NK-92 (cell line): ENCODE results near the gene GJB4.
"Not testable (repeated sequence)": the region's sequence is repeated elsewhere in the genome, so short reads cannot be mapped to it uniquely, and the experiment has no call there.

Experiments
- DNase-seq: peaks from one replicate; lab custom pipeline; 2025; ENCODE audit not compliant: unreplicated experiment; lab: John Stamatoyannopoulos, UW

GJB4 gene

DNA sequence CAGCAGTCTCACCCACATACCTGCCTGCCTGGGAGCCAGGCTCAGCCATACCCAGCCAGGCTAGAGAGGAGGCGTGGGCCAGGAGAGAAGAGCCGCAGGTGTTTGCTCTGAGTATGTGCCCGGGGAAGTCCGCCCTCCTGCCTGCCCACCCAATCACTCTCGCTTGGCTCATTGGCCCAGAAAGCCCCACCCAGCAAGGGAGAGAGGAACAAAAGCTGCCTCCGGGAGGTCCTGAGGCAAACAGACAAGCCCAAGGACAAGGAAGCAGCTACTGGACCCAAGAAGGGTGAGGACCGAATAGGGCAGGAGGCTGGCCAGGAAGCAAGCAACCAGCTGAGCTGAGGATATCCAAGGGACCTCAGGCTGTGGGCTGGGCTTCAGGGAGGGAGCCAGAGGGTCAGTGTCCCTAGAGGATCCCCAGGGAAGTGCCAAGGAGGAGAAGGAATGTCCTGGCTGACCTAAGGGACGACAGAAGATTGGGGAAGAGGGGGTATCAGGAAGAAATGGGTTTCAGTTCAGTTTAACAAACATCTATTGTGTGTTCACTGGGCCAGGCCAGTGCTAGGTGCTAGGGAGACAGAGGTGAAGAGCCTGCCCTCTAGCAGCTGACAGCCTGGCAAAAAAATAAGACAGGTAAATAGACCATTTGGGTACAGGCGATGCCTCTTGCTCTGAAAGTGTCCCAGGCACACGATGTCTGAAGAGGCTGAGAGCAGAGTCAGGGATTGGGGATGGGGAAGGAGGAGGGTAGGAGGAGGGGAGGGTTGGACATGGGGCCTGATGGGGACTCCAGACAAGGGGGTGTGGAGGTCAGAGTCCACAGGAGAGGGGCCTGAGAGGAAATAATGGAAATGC lies at the start of gene GJB4:
Gene GJB4, plus strand, starts transcription at position 238 of the 855 bp plus-strand sequence. CDS start 1,515 bp downstream, outside the sequence.
- no peak for DNase-seq

GRCh38 chr1:34710812-34711211 lies 48.7 kb upstream of the GJB4 start:
- no peak for DNase-seq

- DNase-seq = no peak
These were observed 48.1 kb upstream of the GJB4 start for GRCh38 chr1:34711485-34711884.

DNA sequence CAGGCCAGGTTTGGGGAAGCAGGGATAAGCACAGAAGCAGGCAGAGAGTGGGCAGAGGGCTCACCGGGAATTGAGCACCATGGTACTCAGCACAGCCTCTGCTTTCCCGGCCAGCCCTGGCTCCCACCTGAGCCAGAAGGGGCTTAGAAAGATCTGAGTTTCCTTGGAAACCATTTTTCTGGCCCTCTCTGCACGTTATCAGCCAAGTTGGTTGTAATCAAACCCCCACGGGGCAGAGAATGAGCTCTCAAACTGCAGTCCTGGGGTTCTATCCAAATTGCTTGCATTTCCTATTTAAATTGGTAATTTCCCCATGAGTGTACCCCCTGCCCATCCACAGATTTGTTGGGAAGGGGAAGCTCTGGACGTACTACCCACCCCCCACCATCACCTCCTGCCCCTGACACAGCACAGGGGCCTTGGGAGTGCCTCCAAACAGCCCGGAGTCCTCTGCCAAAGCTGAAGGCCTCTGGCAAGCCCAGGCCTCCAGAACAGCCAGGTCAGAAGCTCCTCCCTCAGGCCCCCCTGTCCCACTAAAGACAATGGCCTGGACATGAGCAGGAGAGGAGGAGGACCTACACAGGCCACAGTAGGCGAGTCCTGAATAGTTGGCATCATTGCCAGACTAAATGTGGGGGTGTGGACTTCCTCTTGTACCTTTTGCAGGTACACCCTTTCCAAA lies 47.4 kb upstream of the GJB4 start:
- DNase-seq = no peak

- DNase-seq = no peak
These were observed 46.1 kb upstream of the GJB4 start for GRCh38 chr1:34713443-34713842.

DNA sequence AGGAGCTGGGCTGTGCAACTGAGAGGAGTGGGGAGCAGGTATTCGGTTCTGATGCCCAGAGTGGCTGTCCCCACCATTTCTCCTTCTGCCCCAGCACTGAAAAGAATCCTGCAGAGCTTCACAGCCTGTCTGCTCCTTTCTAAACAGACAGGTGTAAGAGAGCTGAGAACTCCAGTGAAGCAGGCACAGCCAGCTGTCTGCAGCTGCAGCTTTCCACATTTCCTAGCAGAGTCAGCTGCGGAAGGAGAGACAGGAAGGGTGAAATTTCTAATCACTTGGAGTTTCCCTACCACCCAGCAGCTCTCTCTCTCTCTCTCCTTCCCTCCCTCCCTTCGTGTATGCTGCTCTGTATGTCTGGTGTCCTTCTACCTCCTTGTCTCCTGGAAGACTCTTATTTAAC lies 45.2 kb upstream of the GJB4 start:
- no peak for DNase-seq

- no peak for DNase-seq
These were observed 44.4 kb upstream of the GJB4 start for GRCh38 chr1:34715139-34715538.

DNA sequence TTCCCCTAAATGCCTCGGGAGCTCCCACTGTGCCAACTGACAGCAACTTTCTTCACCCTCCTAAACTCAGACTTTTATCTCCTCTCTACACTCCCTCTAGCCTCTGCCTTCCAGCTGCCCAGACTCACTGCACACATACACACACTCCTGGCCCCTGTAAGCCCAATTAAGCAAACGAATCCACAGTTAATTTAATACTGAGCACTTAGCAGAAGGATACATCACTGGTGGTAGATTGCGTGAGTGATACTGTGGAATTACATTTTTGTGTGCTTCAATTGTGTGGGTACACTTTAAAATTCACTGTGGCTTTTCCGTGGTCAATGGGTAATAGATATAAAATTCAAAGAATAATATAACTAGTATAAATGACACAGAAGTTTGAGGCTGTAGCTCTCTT lies 38.3 kb upstream of the GJB4 start:
- no peak for DNase-seq

DNA sequence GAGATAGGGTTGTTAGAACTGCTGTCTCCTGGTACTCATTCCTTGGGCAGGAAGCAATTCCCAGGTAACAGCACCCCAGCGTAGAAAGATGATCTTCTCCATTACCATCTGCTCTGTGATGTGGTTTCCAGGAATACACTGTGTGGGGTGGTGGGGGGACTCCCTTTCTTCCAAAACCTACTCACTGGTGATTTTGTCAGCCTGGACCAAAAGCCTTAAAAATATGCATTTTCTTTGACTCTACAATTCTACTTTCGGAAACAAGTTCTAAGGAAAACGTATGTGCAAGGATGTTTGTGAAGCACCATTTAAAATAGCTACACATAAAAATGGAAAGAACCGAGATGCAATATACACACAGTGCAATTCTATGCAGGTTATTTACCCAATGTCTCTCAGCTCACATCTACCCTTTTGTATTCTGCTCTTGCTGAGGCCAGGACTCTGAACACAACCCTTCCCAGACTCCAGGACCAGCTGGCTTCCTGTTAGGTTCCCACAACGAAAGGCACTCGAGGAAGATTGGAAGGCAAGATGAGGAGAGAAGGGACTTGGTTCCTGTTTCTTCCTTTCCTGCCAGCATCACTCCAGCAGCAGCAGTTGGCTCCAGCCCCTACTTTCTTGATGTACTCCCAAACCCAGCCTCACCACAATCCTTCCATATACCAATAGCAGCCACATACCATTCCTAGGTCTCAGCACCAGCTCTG lies 37.7 kb upstream of the GJB4 start:
- no peak for DNase-seq

GRCh38 chr1:34726861-34727260 lies 32.7 kb upstream of the GJB4 start:
- DNase-seq = no peak

- DNase-seq = no peak
These were observed 29.1 kb upstream of the GJB4 start for GRCh38 chr1:34730485-34730884.

DNA sequence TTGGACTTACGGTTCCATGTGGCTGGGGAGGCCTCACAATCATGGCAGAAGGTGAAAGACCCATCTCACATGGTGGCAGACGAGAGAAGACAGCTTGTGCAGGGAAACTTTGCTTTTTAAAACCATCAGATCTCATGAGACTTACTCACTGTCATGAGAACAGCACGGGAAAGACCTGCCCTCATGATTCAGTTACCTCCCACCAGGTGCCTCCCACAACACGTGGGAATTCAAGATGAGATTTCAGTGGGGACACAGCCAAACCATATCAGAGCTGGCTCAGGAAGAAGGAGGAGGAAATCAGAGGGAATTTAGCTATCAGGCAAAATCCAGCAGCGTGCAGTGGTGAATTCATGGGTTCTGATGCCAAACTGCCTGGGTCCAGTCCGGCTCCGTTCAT lies 26.7 kb upstream of the GJB4 start:
- DNase-seq = not testable (repeated sequence)

- DNase-seq = no peak
These were observed 22.8 kb upstream of the GJB4 start for GRCh38 chr1:34736692-34737091.

GRCh38 chr1:34737236-34737635 lies 22.3 kb upstream of the GJB4 start:
- DNase-seq = not testable (repeated sequence)

- no peak for DNase-seq
These were observed 19.9 kb upstream of the GJB4 start for GRCh38 chr1:34739613-34740012.

GRCh38 chr1:34740161-34740868 lies 19.2 kb upstream of the GJB4 start:
- no peak for DNase-seq

DNA sequence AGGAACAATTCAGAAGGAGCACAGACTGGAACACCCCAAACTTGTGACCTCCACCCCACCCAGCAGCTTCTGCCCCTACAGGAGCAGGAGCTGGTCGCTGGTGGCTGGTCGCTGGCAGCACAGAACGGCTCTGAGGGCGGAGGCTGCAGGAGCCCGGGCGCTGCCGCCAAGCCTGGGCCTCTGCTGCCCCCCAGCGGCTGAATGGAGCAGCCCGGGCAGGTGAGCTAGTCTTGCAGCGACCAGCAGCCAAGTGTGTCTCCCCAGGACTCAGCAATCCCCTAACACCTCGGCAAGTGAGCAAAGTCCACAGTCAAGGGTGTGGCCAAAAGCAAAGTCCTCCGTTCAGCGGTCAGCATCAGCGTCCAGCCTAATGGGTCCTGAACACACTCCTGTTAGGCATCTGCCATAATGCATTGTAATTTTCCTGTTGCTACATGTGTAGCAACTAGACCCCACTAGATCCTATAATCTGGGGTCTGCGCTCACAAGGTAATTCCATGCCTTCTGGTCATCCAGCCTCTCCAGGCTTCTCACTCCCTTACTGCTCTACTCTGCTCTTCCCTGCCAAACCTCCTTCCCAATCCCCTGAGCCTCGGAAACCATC lies 16.8 kb upstream of the GJB4 start:
- DNase-seq = no peak

GRCh38 chr1:34743775-34744174 lies 15.8 kb upstream of the GJB4 start:
- DNase-seq = no peak

DNA sequence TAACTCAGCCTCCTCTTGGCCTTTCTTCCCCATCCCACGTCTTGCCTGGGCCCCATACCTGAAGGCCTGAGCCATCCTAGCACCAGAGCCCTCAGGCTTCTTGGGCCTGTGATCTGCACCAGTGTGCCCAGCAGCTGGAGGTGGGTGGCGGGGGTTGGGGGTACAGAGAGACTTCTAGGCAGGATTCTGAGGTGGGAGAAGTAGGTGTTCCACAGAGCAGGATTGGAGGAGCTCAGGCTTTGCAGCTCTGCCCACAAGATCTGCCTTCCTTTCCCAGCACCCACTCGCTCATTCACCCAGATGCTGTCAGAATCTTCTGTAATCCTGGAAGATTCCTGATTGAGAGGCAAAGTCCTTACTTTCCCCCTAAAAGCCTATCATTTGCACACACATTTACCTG lies 14.7 kb upstream of the GJB4 start:
- no peak for DNase-seq

DNA sequence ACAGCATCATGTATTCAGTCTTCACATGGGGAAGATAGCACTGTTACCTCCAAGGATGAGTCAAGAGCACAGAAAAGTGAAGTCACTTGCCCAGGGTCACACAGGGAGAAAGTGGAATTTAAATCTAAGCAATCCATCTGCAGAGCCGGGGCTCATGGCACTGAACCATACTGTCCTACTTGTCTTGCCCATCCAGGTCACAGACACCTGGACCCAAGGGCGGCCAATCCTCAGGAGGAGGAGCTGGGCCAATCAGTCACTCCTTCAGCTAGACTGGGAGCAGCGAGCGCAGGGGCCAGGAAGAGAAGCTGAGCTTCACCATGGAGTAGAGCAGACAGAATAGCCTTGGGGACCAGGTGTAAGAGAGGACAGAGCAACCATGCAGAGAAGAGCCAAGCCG lies 13.9 kb upstream of the GJB4 start:
- no peak for DNase-seq

- no peak for DNase-seq
These were observed 13.4 kb upstream of the GJB4 start for GRCh38 chr1:34746101-34746500.
